GM12878 (cell line): Measurements from ENCODE around the gene RFFL.
"Not testable (repeated sequence)": the region's sequence is repeated elsewhere in the genome, so short reads cannot be mapped to it uniquely, and the experiment has no call there.

ENCODE experiments used
- CTCF ChIP-seq, 3 experiments: IDR thresholded peaks in 2 of 3; conservative IDR thresholded peaks in 1 of 3; 2 replicates each; pipeline ENCODE4 v1.5.1; 2011; ENCODE audit warnings: low read depth in 3 of 3, low read length in 3 of 3, mild to moderate bottlenecking in 3 of 3, control low read depth in 2 of 3, moderate library complexity in 2 of 3, inconsistent platforms in 1 of 3, mixed read lengths in 1 of 3; ENCODE audit not compliant: control insufficient read depth in 2 of 3, insufficient read depth in 1 of 3; ENCODE audit errors: extremely low read depth in 1 of 3
- ETV6 ChIP-seq, 2 experiments: fragments of 450-650 bp in 1 of 2; IDR thresholded peaks in 1 of 2; conservative IDR thresholded peaks in 1 of 2; 2 replicates each; pipeline ENCODE4 v1.6.1; 2014; ENCODE audit warnings: antibody characterized with exemption in 1 of 2, borderline replicate concordance in 1 of 2, low read depth in 1 of 2, mild to moderate bottlenecking in 1 of 2, moderate library complexity in 1 of 2
- EZH2 ChIP-seq: IDR thresholded peaks from 2 replicates; pipeline ENCODE4 v1.6.1; 2012; ENCODE audit warnings: low read depth, mild to moderate bottlenecking, control low read depth, inconsistent platforms, low read length, borderline replicate concordance; ENCODE audit not compliant: control insufficient read depth
- PML ChIP-seq: IDR thresholded peaks from 2 replicates; pipeline ENCODE4 v1.6.1; 2012; ENCODE audit warnings: low read length, inconsistent platforms
- POLR2A ChIP-seq: IDR thresholded peaks from 2 replicates; pipeline ENCODE4 v1.6.1; 2011; ENCODE audit warnings: low read depth, mild to moderate bottlenecking, low read length
- RAD51 ChIP-seq: fragments of 450-650 bp; IDR thresholded peaks from 2 replicates; pipeline ENCODE4 v1.6.1; 2016; ENCODE audit warnings: moderate library complexity, mild to moderate bottlenecking, inconsistent platforms
- RBBP5 ChIP-seq: fragments of 200-600 bp; sonication (generic); conservative IDR thresholded peaks from 2 replicates; pipeline ENCODE4 v1.6.1; 2016
- RCOR1 ChIP-seq: conservative IDR thresholded peaks from 2 replicates; pipeline ENCODE4 v1.6.1; 2012; ENCODE audit warnings: low read depth, low read length, improper control_type of control experiment
- SIN3A ChIP-seq: IDR thresholded peaks from 2 replicates; pipeline ENCODE4 v1.6.1; 2012; ENCODE audit warnings: low read depth, low read length, improper control_type of control experiment
- ZZZ3 ChIP-seq: IDR thresholded peaks from 2 replicates; pipeline ENCODE4 v1.6.1; 2011; ENCODE audit warnings: low read depth; ENCODE audit not compliant: control insufficient read depth, insufficient read length
- TF ChIP-seq, protein P1 (sequence below): IDR thresholded peaks from 2 replicates; pipeline ENCODE4 v1.6.1; 2011; ENCODE audit warnings: low read depth, mild to moderate bottlenecking, low read length, moderate library complexity, borderline replicate concordance; ENCODE audit errors: extremely low read depth

- not testable (repeated sequence) for TF ChIP-seq SIN3A; ZZZ3; RBBP5; CTCF (IDR thresholded peaks at IDR 0.05 in 2 of 3, conservative IDR thresholded peaks at IDR 0.05 in 1 of 3; ENCODE audit: control insufficient read depth in 2 of 3, extremely low read depth in 1 of 3, insufficient read depth in 1 of 3, low read depth in 3 of 3, low read length in 3 of 3); ETV6 (conservative IDR thresholded peaks at IDR 0.05 in 1 of 2, IDR thresholded peaks at IDR 0.05 in 1 of 2; ENCODE audit: borderline replicate concordance in 1 of 2, low read depth in 1 of 2); POLR2A; EZH2; RAD51; RCOR1; PML
- TF ChIP-seq, protein P1, sequence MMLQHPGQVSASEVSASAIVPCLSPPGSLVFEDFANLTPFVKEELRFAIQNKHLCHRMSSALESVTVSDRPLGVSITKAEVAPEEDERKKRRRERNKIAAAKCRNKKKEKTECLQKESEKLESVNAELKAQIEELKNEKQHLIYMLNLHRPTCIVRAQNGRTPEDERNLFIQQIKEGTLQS, result not testable (repeated sequence)
Measured at GRCh38 chr17:35028097-35028496, 35.4 kb downstream of the RFFL start.
